Caco-2 (cell line): ENCODE measurements around the gene LARP4. TPM values are rescaled to one million over a fixed set of nuclear protein-coding genes. Genes with fewer than 3 reads are reported as not detected.
"Not testable (repeated sequence)": the region's sequence is repeated elsewhere in the genome, so short reads cannot be mapped to it uniquely, and the experiment has no call there.

Source experiments
- BruUV-seq: library from RNA; stranded (reverse); fragments of 400-500 nt; replicated peaks from 2 replicates; lab custom pipeline; 2021; lab: Mats Ljungman, UMichigan
- CTCF ChIA-PET: fragments of 300-600 bp; sonication (Branson Sonifier 250); formaldehyde crosslinking; loops from one replicate; lab custom pipeline; 2022; ENCODE audit warnings: antibody characterized with exemption; lab: Charles Lee
- POLR2A ChIA-PET: fragments of 300-600 bp; sonication (Branson Sonifier 250); formaldehyde crosslinking; loops from one replicate; lab custom pipeline; 2022; ENCODE audit warnings: antibody characterized with exemption; lab: Charles Lee
- DNase-seq, 2 experiments: peaks; one replicate each; pipeline versions ENCODE4 v3.0.0 to v3.0.0-alpha.2; 2020 to 2022
- H3K27me3 ChIP-seq: replicated peaks from 2 replicates; pipeline ENCODE4 v1.6.0; 2011; ENCODE audit warnings: low read length; ENCODE audit not compliant: control insufficient read depth, insufficient read depth
- H3K36me3 ChIP-seq: 2 replicates; pipeline ENCODE4 v1.5.1; 2011; ENCODE audit warnings: low read length; ENCODE audit not compliant: control insufficient read depth, insufficient read depth
- H3K4me1 ChIP-seq: fragments of 250-450 bp; sonication (Bioruptor Pico); 2 replicates; pipeline ENCODE4 v1.5.1; 2020; ENCODE audit warnings: mild to moderate bottlenecking
- H3K4me3 ChIP-seq: 2 replicates; pipeline ENCODE4 v1.5.1; 2011; ENCODE audit warnings: low read depth, mild to moderate bottlenecking, control low read depth, low read length
- H3K9me3 ChIP-seq: fragments of 250-450 bp; sonication (Bioruptor Pico); 2 replicates; pipeline ENCODE4 v1.5.1; 2020; ENCODE audit warnings: mild to moderate bottlenecking, moderate library complexity
- H3K27ac Mint-ChIP-seq: one replicate; pipeline ENCODE4 v1.8.0; 2022; ENCODE audit warnings: mixed read lengths; ENCODE audit not compliant: unreplicated experiment
- H3K27me3 Mint-ChIP-seq: one replicate; pipeline ENCODE4 v1.8.0; 2022; ENCODE audit warnings: mixed read lengths; ENCODE audit not compliant: insufficient read depth, unreplicated experiment
- H3K36me3 Mint-ChIP-seq: one replicate; pipeline ENCODE4 v1.8.0; 2022; ENCODE audit warnings: mild to moderate bottlenecking, mixed read lengths; ENCODE audit not compliant: insufficient read depth, unreplicated experiment
- H3K4me1 Mint-ChIP-seq: one replicate; pipeline ENCODE4 v1.8.0; 2022; ENCODE audit warnings: low read depth, mixed read lengths; ENCODE audit not compliant: unreplicated experiment
- H3K4me3 Mint-ChIP-seq: one replicate; pipeline ENCODE4 v1.8.0; 2022; ENCODE audit warnings: mild to moderate bottlenecking, moderate library complexity, mixed read lengths; ENCODE audit not compliant: unreplicated experiment
- H3K9me3 Mint-ChIP-seq: one replicate; pipeline ENCODE4 v1.8.0; 2022; ENCODE audit warnings: mixed read lengths; ENCODE audit not compliant: unreplicated experiment
- CTCF ChIP-seq, 2 experiments: fragments of 200-600 bp in 1 of 2; IDR thresholded peaks; 1 replicate in 1 of 2; 2 replicates in 1 of 2; pipeline versions ENCODE4 v1.5.1 to v1.8.0; 2011 to 2022; ENCODE audit warnings: antibody characterized with exemption in 1 of 2, control low read depth in 1 of 2, inconsistent platforms in 1 of 2, low read depth in 1 of 2, low read length in 1 of 2, mild to moderate bottlenecking in 1 of 2, moderate library complexity in 1 of 2; ENCODE audit not compliant: insufficient read depth in 1 of 2, severe bottlenecking in 1 of 2, unreplicated experiment in 1 of 2
- intact Hi-C: fragments of 100-400 bp; cut with micrococcal nuclease; formaldehyde crosslinking; loops from one replicate; pipeline ENCODE4 v1.10.0; 2022; ENCODE audit not compliant: unreplicated experiment
- total RNA-seq: library from RNA; stranded (reverse); gene quantifications from 2 replicates; pipeline ENCODE4 v1.2.3, GENCODE V29; 2022

LARP4 gene
- total RNA-seq, 1 experiment from 2014 or later = 115 TPM

DNA sequence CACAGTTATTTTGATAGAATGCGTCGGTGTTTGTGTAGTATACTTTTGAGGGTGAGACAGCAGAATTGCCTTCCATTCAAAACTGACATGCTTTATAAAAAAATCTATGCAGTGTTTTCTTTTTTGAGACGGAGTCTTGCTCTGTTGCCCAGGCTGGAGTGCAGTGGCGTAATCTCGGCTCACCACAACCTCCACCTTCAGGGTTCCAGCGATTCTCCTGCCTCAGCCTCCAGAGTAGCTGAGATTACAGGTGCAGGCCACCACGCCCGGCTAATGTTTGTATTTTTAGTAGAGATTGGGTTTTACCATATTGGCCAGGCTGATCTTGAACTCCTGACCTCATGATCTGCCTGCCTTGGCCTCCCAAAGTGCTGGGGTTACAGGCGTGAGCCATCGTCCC lies 22.7 kb downstream of the LARP4 start:
- peaks cover 56% of the 10 kb centered on the region for H3K36me3 Mint-ChIP-seq
- H3K27me3 ChIP-seq, POLR2A ChIA-PET, H3K9me3 ChIP-seq, BruUV-seq, H3K27me3 Mint-ChIP-seq, H3K36me3 ChIP-seq, H3K4me3 Mint-ChIP-seq, intact Hi-C loops, CTCF ChIA-PET, DNase-seq, H3K9me3 Mint-ChIP-seq, H3K27ac Mint-ChIP-seq, H3K4me3 ChIP-seq, H3K4me1 ChIP-seq: not testable (repeated sequence)
- peaks cover 11% of the 10 kb centered on the region for H3K4me1 Mint-ChIP-seq

GRCh38 chr12:50425589-50426258 lies 25.0 kb downstream of the LARP4 start:
- no peaks in the 10 kb centered on the region for H3K4me1 ChIP-seq
- no peaks in the 10 kb centered on the region for H3K27me3 ChIP-seq
- no peaks in the 10 kb centered on the region for H3K9me3 Mint-ChIP-seq
- no peak overlapping the region for H3K4me3 ChIP-seq
- no peaks in the 10 kb centered on the region for H3K27me3 Mint-ChIP-seq
- H3K9me3 ChIP-seq = no peaks in the 10 kb centered on the region
- ChIA-PET POLR2A (interaction anchor here (0.7 kb wide), 1 partner anchor 297 kb away, joined by 4 read pairs; no protein-coding TSS in a partner anchor), CTCF (no interaction called here)
- no peak overlapping the region for H3K27ac Mint-ChIP-seq
- no peak for TF ChIP-seq CTCF (IDR thresholded peaks at IDR 0.05; ENCODE audit: insufficient read depth in 1 of 2, low read depth in 1 of 2, low read length in 1 of 2, severe bottlenecking in 1 of 2, unreplicated experiment in 1 of 2)
- H3K36me3 Mint-ChIP-seq = peaks cover 56% of the 10 kb centered on the region
- BruUV-seq = no TSS peak
- no peak overlapping the region for H3K4me3 Mint-ChIP-seq
- H3K4me1 Mint-ChIP-seq = peaks cover 10% of the 10 kb centered on the region
- H3K36me3 ChIP-seq = no peaks in the 10 kb centered on the region
- no peak for DNase-seq
- intact Hi-C loops = no loop called here

GRCh38 chr12:50431656-50432055 lies 31.0 kb downstream of the LARP4 start:
- H3K4me3 Mint-ChIP-seq, H3K36me3 ChIP-seq, DNase-seq, BruUV-seq, POLR2A ChIA-PET, H3K27ac Mint-ChIP-seq, H3K27me3 Mint-ChIP-seq, H3K4me1 Mint-ChIP-seq, H3K27me3 ChIP-seq, H3K9me3 Mint-ChIP-seq, CTCF ChIA-PET, H3K4me1 ChIP-seq, intact Hi-C loops, H3K9me3 ChIP-seq, H3K4me3 ChIP-seq: not testable (repeated sequence)
- H3K36me3 Mint-ChIP-seq = peaks cover 83% of the 10 kb centered on the region

- DNase-seq = no peak
- ChIA-PET CTCF (no interaction called here), POLR2A (interaction anchor here (0.6 kb wide), 1 partner anchor 25 kb away, joined by 4 read pairs; no protein-coding TSS in a partner anchor)
- no peaks in the 10 kb centered on the region for H3K4me1 Mint-ChIP-seq
- no peaks in the 10 kb centered on the region for H3K27me3 ChIP-seq
- H3K4me3 Mint-ChIP-seq = no peak overlapping the region
- no peaks in the 10 kb centered on the region for H3K4me1 ChIP-seq
- H3K27ac Mint-ChIP-seq = no peak overlapping the region
- no peaks in the 10 kb centered on the region for H3K27me3 Mint-ChIP-seq
- no peak overlapping the region for H3K4me3 ChIP-seq
- intact Hi-C loops = no loop called here
- peaks cover 83% of the 10 kb centered on the region for H3K36me3 Mint-ChIP-seq
- no TSS peak for BruUV-seq
- peaks cover 3% of the 10 kb centered on the region for H3K36me3 ChIP-seq
- H3K9me3 ChIP-seq = no peaks in the 10 kb centered on the region
- no peak for TF ChIP-seq CTCF (IDR thresholded peaks at IDR 0.05; ENCODE audit: insufficient read depth in 1 of 2, low read depth in 1 of 2, low read length in 1 of 2, severe bottlenecking in 1 of 2, unreplicated experiment in 1 of 2)
- no peaks in the 10 kb centered on the region for H3K9me3 Mint-ChIP-seq
Observed at GRCh38 chr12:50440288-50440687, 39.6 kb downstream of the LARP4 start.
